OCI-LY7 (cell line): Measurements from ENCODE around the gene GBF1.

Experiments used
- CTCF ChIP-seq: fragments of 200-600 bp; sonication (generic); conservative IDR thresholded peaks from 2 replicates; pipeline ENCODE4 v1.5.1; 2014; ENCODE audit warnings: mild to moderate bottlenecking, antibody characterized with exemption, low read length, moderate library complexity, mixed read lengths
- EZH2phosphoT487 ChIP-seq: fragments of 200-600 bp; sonication (generic); IDR thresholded peaks from 2 replicates; pipeline ENCODE4 v1.6.1; 2018; ENCODE audit warnings: low read depth, borderline replicate concordance, mild to moderate bottlenecking, mixed run types, antibody characterized with exemption, low read length, moderate library complexity, mixed read lengths

DNA sequence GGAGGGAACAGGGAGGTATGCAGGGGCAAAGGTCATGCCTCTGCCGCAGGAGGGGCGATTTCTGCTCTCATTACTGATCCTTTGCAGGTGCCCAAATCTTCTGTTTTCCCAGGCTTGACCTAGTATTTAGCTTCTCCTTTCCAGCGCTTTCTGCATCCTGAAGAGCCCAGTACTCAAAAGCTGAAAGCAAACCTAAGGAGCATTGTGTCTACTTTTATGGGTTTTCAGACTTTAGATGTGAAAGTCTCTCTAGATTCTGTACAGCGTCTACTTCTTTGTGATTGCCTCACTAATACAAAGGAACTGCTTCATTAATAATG is 560 bp downstream of the GBF1 start:
- TF ChIP-seq CTCF = no peak
- no peak for TF ChIP-seq EZH2phosphoT487
